ENCODE measurements around the gene DLG5.
A peak's percentile ranks its signal among the peaks of the same experiment; 100 is the strongest.

DLG5 gene

GRCh38 chr10:77844713-77845445 is 81.7 kb downstream of the DLG5 start:
- no peak for DNase-seq

GRCh38 chr10:77844177-77844576 is 82.4 kb downstream of the DLG5 start:
- no peak for DNase-seq

- no peak for DNase-seq
These were observed 83.3 kb downstream of the DLG5 start for GRCh38 chr10:77843264-77843663.

- DNase-seq: no peak
These were observed 83.8 kb downstream of the DLG5 start for GRCh38 chr10:77842652-77843212.

- DNase-seq: no peak
These were observed 84.7 kb downstream of the DLG5 start for GRCh38 chr10:77841711-77842375.

GRCh38 chr10:77840636-77841035 is 85.9 kb downstream of the DLG5 start:
- no peak for DNase-seq

- no peak for DNase-seq
These were observed 88.5 kb downstream of the DLG5 start for GRCh38 chr10:77837925-77838595.

GRCh38 chr10:77837248-77837924 is 89.2 kb downstream of the DLG5 start:
- peak in 4 of 56 donors; percentile 9 to 20 (median 12) for DNase-seq

- peak in 31 of 56 donors; percentile 6 to 68 (median 22) for DNase-seq
These were observed 90.2 kb downstream of the DLG5 start for GRCh38 chr10:77836299-77836820.

GRCh38 chr10:77835669-77836086 is 90.9 kb downstream of the DLG5 start:
- no peak for DNase-seq

- no peak for DNase-seq
These were observed 91.4 kb downstream of the DLG5 start for GRCh38 chr10:77834943-77835668.

- no peak for DNase-seq
These were observed 92.0 kb downstream of the DLG5 start for GRCh38 chr10:77834540-77834939.

- no peak for DNase-seq
These were observed 92.8 kb downstream of the DLG5 start for GRCh38 chr10:77833792-77834191.

GRCh38 chr10:77833225-77833624 is 93.3 kb downstream of the DLG5 start:
- no peak for DNase-seq

GRCh38 chr10:77832238-77832637 is 94.3 kb downstream of the DLG5 start:
- DNase-seq: no peak

- no peak for DNase-seq
These were observed 97.2 kb downstream of the DLG5 start for GRCh38 chr10:77829356-77829755.

- DNase-seq: no peak
These were observed 98.2 kb downstream of the DLG5 start for GRCh38 chr10:77828377-77828776.

GRCh38 chr10:77827366-77827765 is 99.2 kb downstream of the DLG5 start:
- no peak for DNase-seq

- DNase-seq: no peak
These were observed 100.6 kb downstream of the DLG5 start for GRCh38 chr10:77825965-77826364.

- peak in 1 of 56 donors; percentile 16 for DNase-seq
These were observed 101.6 kb downstream of the DLG5 start for GRCh38 chr10:77824908-77825307.

Data from amygdala (tissue), 56 donors.